ENCODE measurements around the gene CTXND1.

GRCh38 chr15:80216911-80217310 is 35.1 kb downstream of the CTXND1 start:
- TF ChIP-seq EZH2 (IDR thresholded peaks at IDR 0.05): no peak
- no peak for TF ChIP-seq POLR2AphosphoS5 (IDR thresholded peaks at IDR 0.05; ENCODE audit: borderline replicate concordance, low read depth, low read length)
- no peak for TF ChIP-seq FOXP2 (optimal IDR thresholded peaks at IDR 0.05; ENCODE audit: control extremely low read depth, extremely low read length, insufficient read depth)

Measured in SK-N-MC (cell line).